ENCODE data around the gene GLI1.
A peak's percentile ranks its signal among the peaks of the same experiment; 100 is the strongest.
"Not testable (repeated sequence)": the region's sequence is repeated elsewhere in the genome, so short reads cannot be mapped to it uniquely, and the experiment has no call there.

Gene GLI1

GRCh38 chr12:57420482-57420881 lies 39.1 kb upstream of the GLI1 start:
- no peak for DNase-seq (ENCODE audit: low read depth)
- H3K4me3 ChIP-seq (ENCODE audit: low read depth, low read length) = no peak overlapping the region
- TF ChIP-seq, protein P1, sequence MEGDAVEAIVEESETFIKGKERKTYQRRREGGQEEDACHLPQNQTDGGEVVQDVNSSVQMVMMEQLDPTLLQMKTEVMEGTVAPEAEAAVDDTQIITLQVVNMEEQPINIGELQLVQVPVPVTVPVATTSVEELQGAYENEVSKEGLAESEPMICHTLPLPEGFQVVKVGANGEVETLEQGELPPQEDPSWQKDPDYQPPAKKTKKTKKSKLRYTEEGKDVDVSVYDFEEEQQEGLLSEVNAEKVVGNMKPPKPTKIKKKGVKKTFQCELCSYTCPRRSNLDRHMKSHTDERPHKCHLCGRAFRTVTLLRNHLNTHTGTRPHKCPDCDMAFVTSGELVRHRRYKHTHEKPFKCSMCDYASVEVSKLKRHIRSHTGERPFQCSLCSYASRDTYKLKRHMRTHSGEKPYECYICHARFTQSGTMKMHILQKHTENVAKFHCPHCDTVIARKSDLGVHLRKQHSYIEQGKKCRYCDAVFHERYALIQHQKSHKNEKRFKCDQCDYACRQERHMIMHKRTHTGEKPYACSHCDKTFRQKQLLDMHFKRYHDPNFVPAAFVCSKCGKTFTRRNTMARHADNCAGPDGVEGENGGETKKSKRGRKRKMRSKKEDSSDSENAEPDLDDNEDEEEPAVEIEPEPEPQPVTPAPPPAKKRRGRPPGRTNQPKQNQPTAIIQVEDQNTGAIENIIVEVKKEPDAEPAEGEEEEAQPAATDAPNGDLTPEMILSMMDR (IDR thresholded peaks at IDR 0.05; ENCODE audit: insufficient read depth, low read depth, low read length, missing control alignments) = no peak

GRCh38 chr12:57426948-57427347 lies 32.6 kb upstream of the GLI1 start:
- DNase-seq (ENCODE audit: low read depth); H3K4me3 ChIP-seq (ENCODE audit: low read depth, low read length): not testable (repeated sequence)

DNA sequence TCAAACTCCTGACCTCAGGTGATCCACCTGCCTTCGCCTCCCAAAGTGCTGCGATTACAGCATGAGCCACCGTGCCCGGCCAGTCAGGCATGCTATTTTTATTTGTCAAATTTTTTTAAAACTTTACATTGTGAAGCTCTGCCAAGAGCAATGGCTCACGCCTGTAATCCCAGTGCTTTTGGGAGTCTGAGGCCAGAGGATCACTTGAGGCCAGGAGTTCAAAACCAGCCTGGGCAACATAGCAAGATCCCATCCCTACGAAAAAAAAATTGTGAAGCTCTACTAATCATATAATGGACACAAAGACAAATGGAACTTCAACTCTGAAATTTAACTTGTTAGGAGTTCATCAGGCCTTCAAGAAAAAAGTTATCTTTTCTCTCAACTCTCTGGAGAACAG lies 30.6 kb upstream of the GLI1 start:
- TF ChIP-seq, protein P1 (IDR thresholded peaks at IDR 0.05; ENCODE audit: insufficient read depth, low read depth, low read length, missing control alignments) = no peak
- DNase-seq (ENCODE audit: low read depth) = no peak
- H3K4me3 ChIP-seq (ENCODE audit: low read depth, low read length) = peak overlapping the region; percentile 96

DNA sequence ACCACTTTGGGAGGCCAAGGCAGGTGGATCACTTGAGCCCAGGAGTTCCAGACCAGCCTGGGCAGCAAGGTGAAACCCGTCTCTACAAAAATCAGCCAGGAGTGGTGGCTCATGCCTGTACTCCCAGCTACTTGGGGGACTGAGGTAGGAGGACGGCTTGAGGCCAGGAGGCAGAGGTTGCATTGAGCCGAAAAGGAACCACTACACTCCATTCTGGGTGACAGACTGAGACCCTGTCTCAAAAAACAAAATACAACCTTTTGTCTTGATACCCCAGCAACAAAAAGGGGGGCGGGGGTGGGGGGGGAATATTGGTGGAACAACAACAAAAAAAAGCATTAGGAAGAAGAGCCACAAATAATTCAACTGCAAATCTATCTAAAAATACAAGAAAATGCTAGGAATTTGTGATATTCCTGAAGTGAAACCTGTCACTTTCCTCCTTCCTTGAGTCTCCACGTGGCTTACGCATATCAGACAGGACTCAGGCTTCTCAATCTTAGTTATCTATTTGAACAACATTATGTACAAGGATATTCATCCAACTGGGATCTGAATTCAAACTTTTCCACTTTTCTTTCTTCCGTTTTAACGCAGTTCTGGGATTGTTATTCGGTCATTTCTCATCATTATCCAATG lies 30.0 kb upstream of the GLI1 start:
- DNase-seq (ENCODE audit: low read depth) = peak; percentile 13
- H3K4me3 ChIP-seq (ENCODE audit: low read depth, low read length) = peak overlapping the region; percentile 96
- TF ChIP-seq, protein P1 (IDR thresholded peaks at IDR 0.05; ENCODE audit: insufficient read depth, low read depth, low read length, missing control alignments) = no peak

- H3K4me3 ChIP-seq (ENCODE audit: low read depth, low read length) = peak overlapping the region; percentile 96
- DNase-seq (ENCODE audit: low read depth) = no peak
- TF ChIP-seq, protein P1 (IDR thresholded peaks at IDR 0.05; ENCODE audit: insufficient read depth, low read depth, low read length, missing control alignments) = peak; percentile 12
Observed at GRCh38 chr12:57430112-57430930, 29.3 kb upstream of the GLI1 start.

DNA sequence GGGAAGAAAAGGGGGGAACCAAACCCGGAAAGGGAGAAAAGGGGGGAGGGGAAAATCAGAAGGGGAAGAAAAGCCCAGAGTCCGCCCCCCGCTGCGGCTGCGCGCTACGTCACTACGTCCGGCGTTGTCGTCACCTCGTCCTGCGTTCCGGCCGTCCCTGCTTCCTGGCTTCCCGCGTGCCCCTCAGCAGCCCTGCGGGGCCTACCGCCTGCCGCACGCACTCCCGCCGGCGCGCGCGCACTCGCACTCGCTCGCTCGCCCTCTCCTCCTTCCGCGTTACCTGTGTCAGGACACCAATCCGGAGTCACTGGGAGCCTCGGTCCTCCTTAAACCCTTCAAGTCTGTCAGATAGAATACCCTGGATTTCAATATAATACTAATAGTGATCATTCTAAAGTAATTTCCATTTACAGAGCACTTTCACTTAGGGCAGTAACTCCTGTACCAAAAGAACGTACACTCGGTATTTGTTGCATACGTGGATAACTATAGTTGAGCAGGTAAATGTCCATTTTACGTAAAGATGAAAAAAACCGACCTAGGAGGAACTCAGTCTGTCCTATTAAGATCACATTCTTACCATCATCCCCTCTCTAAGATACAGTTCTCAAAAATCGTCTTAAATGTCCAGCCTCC lies 28.5 kb upstream of the GLI1 start, which contains the start of gene R3HDM2:
R3HDM2 (minus strand) TSS at position 113 of the 636 bp plus-strand sequence. CDS start 120,615 bp downstream, outside the sequence.
- DNase-seq (ENCODE audit: low read depth) = peak; percentile 98
- TF ChIP-seq, protein P1 (IDR thresholded peaks at IDR 0.05; ENCODE audit: insufficient read depth, low read depth, low read length, missing control alignments) = no peak
- H3K4me3 ChIP-seq (ENCODE audit: low read depth, low read length) = peak within 1 kb of the TSS; percentile 96

DNA sequence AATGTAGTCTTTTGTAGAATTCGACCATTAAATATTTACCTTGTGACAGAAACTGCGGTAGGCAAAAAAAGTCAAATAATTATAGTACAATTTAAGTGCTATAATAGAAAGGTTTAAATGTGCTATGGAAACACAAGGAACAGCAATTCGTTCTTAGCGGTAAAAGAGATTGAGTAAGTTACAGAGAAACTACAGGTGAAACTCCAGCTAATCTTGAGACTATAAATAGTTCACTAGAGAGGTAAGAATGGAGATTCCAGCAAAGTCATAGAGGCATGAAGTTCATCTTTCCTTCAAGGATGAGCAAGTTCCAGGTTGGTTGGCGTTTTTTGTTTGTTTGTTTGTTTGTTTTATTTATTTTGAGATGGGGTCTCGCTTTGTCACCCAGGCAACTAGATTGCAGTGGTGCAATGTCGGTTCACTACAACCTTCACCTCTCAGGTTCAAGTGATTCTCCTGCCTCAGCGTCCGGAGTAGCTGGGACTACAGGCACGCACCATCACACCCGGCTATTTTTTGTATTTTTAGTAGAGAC lies 27.9 kb upstream of the GLI1 start:
- DNase-seq (ENCODE audit: low read depth) = no peak
- TF ChIP-seq, protein P1 (IDR thresholded peaks at IDR 0.05; ENCODE audit: insufficient read depth, low read depth, low read length, missing control alignments) = no peak
- H3K4me3 ChIP-seq (ENCODE audit: low read depth, low read length) = peak overlapping the region; percentile 96
